ENCODE results near the gene FEZ2. TPM values are rescaled to one million over a fixed set of nuclear protein-coding genes. Genes with fewer than 3 reads are reported as not detected.

Gene FEZ2
- total and polyA plus RNA-seq, 5 donors, result 50.2 to 65.6 (median 57.1) TPM

DNA sequence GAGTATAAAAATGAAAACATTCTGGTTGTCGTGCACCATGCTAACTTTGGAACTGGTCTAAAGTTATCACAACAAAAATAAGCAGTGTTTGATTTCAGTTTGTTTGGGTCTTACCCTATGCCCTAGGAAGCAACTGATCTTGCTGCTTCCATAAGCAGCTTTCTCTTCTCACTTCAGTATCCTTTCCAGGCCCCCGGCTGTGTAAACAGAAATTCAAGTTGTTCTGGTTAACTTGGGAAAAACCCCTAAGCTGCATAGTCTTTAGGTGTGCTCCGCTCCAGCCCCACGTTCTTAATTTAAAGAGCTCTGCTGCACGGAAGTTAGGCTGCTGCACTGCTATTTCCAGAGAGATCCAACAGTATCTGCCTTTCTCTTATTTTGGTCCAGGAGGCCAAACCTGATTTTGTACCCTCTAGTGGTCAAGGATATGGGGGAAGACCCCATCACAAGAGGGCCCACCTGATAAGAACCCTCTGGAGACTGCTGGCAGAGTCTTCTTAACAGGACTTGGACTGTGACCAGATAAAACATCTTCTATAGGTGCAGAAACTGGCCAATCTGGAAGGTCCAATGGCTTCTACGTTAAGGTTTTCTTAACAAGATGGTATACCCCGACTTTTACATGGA lies 69.1 kb downstream of the FEZ2 start:
- Histone ChIP-seq H3K4me1 (ENCODE audit: control insufficient read depth, insufficient read depth, low read length) (peaks cover 4% of the 10 kb centered on the region), H3K9me3 (ENCODE audit: control insufficient read depth, low read length) (no peaks in the 10 kb centered on the region), H3K4me3 (ENCODE audit: low read length) (no peak overlapping the region), H3K27me3 (ENCODE audit: control insufficient read depth, insufficient read depth) (no peaks in the 10 kb centered on the region), H3K27ac (ENCODE audit: low read length) (no peak overlapping the region)
- intact Hi-C loops (cut with DNase I), result no loop called here
- DNase-seq (no peak), ATAC-seq (no peak)
- WGBS, result 89% methylated on average over 7 of the region's 7 CpGs

DNA sequence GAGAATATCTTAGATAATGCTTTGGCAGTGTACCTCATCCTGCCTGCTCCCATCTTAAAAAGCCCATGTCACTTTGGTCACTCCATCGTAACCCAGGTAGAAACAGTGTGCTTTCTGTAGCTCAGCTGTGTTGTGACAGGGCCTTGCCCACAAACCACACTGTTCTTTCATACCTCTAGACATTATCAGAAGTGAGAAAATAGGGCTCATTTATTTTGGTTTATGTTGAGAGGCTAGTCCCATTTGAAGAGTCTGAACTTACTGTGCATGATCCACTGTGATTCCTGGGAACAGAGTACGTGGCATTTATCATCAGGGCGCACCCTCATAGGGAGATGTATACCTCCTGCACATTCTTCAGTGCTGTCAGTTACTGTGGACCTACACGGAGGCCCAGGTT lies 69.7 kb downstream of the FEZ2 start:
- WGBS, result 90% methylated on average over 4 of the region's 4 CpGs
- ATAC-seq (no peak), DNase-seq (no peak)
- intact Hi-C loops (cut with DNase I), result no loop called here
- H3K4me1 ChIP-seq (ENCODE audit: control insufficient read depth, insufficient read depth, low read length), result peaks cover 4% of the 10 kb centered on the region
- no peaks in the 10 kb centered on the region for H3K27me3 ChIP-seq (ENCODE audit: control insufficient read depth, insufficient read depth)
- H3K4me3 ChIP-seq (ENCODE audit: low read length), result no peak overlapping the region
- no peaks in the 10 kb centered on the region for H3K9me3 ChIP-seq (ENCODE audit: control insufficient read depth, low read length)
- no peak overlapping the region for H3K27ac ChIP-seq (ENCODE audit: low read length)

DNA sequence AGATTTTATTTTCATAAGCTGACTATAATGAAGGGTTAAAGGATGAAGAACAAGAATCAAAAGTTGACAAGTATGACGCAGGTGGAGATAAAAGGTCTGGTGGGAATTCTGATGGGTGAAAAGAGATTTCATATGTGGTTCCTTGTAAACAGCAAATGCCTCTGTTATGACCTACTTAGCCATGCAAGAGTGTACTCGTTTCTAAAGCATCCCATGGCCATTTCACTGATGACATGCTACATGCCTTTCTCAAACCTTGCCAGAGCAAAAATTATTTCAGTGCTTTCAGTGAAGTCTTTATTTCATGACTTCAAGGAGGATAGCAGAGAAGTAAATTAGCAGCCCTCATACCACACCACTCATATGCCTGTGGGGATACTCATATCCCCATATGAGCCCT lies 71.7 kb downstream of the FEZ2 start:
- ATAC-seq (peak in 1 of 2 donors; percentile 25), DNase-seq (no peak)
- 46% methylated on average over 2 of the region's 2 CpGs for WGBS
- Histone ChIP-seq H3K27me3 (ENCODE audit: control insufficient read depth, insufficient read depth) (no peaks in the 10 kb centered on the region), H3K27ac (ENCODE audit: low read length) (no peak overlapping the region), H3K9me3 (ENCODE audit: control insufficient read depth, low read length) (no peaks in the 10 kb centered on the region), H3K4me1 (ENCODE audit: control insufficient read depth, insufficient read depth, low read length) (peaks cover 4% of the 10 kb centered on the region), H3K4me3 (ENCODE audit: low read length) (no peak overlapping the region)
- intact Hi-C loops (cut with DNase I), result no loop called here

DNA sequence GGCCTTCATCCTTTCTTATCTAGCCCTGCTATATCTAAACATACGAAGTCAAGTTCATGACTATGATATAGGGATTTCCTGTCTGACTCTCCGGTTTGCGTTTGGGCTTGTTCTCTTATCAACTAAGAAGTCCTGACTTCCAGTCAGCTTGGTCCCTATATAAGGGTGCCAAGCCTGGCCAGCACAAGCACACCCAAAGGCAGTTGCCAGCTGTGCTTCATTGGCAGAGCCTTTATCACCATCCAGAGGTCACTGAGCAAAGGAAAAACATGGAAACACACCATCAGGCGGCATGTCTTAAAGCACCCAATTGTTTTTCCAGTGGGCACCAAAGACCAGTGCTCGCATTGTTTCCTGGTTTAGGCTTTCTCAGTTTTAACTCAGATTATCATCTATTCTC lies 72.7 kb downstream of the FEZ2 start:
- no peak for DNase-seq
- no peak overlapping the region for H3K4me3 ChIP-seq (ENCODE audit: low read length)
- H3K27me3 ChIP-seq (ENCODE audit: control insufficient read depth, insufficient read depth), result no peaks in the 10 kb centered on the region
- H3K4me1 ChIP-seq (ENCODE audit: control insufficient read depth, insufficient read depth, low read length), result no peaks in the 10 kb centered on the region
- no peaks in the 10 kb centered on the region for H3K9me3 ChIP-seq (ENCODE audit: control insufficient read depth, low read length)
- WGBS, result 74% methylated on average over 5 of the region's 5 CpGs
- no peak overlapping the region for H3K27ac ChIP-seq (ENCODE audit: low read length)
- intact Hi-C loops (cut with DNase I), result no loop called here
- peak; percentile 36 to 45 for ATAC-seq

DNA sequence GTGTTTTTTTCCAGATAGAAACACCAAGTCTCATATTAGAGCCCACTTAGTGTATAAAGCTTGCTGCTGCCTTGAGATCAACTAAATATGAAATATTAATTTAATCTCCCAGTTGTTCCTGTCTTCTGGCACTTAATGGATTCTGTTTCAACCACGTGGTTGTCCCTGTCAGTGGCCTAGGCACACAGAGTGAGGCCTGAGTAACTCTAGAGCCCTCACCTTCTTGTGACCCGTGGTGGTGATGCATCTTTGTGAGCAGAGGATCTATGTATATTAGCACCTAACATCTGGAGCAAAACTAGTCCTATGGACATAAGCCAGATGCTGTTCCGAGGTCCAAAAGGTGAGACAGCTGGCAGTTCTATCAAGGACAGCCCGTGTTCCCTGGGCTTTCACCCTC lies 74.8 kb downstream of the FEZ2 start:
- WGBS, result 71% methylated on average over 4 of the region's 4 CpGs
- no peak overlapping the region for H3K4me3 ChIP-seq (ENCODE audit: low read length)
- no peak overlapping the region for H3K27ac ChIP-seq (ENCODE audit: low read length)
- intact Hi-C loops (cut with DNase I), result no loop called here
- no peaks in the 10 kb centered on the region for H3K27me3 ChIP-seq (ENCODE audit: control insufficient read depth, insufficient read depth)
- H3K4me1 ChIP-seq (ENCODE audit: control insufficient read depth, insufficient read depth, low read length), result no peaks in the 10 kb centered on the region
- no peak for DNase-seq
- H3K9me3 ChIP-seq (ENCODE audit: control insufficient read depth, low read length), result no peaks in the 10 kb centered on the region
- no peak for ATAC-seq

DNA sequence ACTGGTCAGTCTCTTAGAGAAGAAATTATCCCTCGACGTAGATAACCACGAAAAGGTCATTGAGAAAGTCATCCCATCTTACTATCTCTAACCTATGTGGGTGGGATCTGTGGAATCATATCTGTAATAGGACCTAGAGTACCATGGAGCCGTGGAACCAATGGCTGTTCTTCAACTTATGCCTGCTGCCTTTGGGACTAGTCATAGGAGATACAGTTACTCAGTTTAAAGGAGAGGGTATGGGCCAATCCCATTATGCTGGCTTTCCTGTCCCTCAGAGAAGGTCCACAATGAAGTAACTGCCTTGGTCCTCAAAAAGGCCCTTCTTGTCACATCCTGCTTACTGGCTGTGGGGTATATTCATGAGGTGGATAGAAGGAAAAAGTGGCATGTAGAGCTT lies 77.5 kb downstream of the FEZ2 start:
- Histone ChIP-seq H3K4me1 (ENCODE audit: control insufficient read depth, insufficient read depth, low read length) (no peaks in the 10 kb centered on the region), H3K4me3 (ENCODE audit: low read length) (no peak overlapping the region), H3K27me3 (ENCODE audit: control insufficient read depth, insufficient read depth) (no peaks in the 10 kb centered on the region), H3K9me3 (ENCODE audit: control insufficient read depth, low read length) (no peaks in the 10 kb centered on the region), H3K27ac (ENCODE audit: low read length) (no peak overlapping the region)
- WGBS, result 92% methylated on average over 4 of the region's 4 CpGs
- no peak for ATAC-seq
- no peak for DNase-seq
- intact Hi-C loops (cut with DNase I), result no loop called here

DNA sequence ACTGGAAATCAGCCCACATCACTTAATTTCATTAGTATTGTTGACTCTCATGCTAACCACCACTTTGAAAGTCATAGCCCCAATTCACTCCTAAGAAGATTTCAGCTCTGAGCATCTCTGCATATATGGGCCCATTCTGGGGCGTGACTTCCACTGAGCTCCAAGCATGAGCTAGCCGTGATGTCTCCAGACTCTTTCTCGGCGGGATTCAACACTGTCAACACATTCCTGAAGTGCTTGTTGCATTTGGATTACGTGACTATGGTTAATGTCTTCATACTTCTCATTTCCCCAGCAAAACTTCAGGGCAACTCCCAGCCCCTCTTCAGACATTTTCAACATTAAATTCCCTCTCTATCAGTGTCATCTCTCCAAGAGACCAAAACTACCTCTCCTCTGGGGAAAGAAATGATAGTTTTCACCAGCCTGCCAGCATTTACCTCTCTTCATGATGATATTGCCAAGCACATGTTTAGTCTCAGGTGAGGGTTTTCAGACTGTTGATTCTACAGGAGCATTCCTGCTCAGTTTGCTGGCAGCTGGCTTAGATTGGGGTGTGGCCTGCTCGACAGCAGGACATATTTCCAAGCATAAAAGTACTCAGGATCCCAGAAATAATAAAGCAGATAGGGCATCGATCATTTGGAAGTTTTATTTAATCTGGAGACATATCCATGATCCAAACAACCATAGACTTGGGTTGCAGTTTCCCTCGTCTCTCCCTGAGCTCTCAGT lies 81.7 kb downstream of the FEZ2 start:
- intact Hi-C loops (cut with DNase I), result no loop called here

DNA sequence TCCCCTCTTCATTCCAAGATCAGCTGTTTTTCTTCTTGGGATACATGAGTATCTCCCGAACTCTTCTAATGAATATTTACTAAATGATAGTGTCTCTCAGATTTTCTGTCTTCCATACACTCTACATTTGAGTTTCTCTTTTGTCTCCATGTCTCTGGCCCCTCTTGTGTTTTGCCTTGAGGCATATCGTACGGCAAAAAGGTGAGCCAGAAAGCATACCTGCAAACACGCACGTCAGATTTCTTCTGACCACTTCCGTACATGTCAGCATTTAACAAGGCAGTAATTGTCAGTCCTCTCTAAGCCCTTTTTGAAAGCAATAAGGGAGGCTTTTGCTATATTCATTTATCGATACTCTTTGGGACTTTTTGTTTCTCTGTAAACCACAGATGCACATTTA lies 82.4 kb downstream of the FEZ2 start:
- 95% methylated on average over 7 of the region's 7 CpGs for WGBS
- intact Hi-C loops (cut with DNase I), result no loop called here
- no peak for ATAC-seq
- H3K27ac ChIP-seq (ENCODE audit: low read length), result no peak overlapping the region
- no peak overlapping the region for H3K4me3 ChIP-seq (ENCODE audit: low read length)
- DNase-seq, result no peak
- H3K9me3 ChIP-seq (ENCODE audit: control insufficient read depth, low read length), result no peaks in the 10 kb centered on the region
- H3K27me3 ChIP-seq (ENCODE audit: control insufficient read depth, insufficient read depth), result no peaks in the 10 kb centered on the region
- no peaks in the 10 kb centered on the region for H3K4me1 ChIP-seq (ENCODE audit: control insufficient read depth, insufficient read depth, low read length)

More for the DNA sequence above, 81.7 kb downstream of the FEZ2 start:
- ATAC-seq (no peak), DNase-seq (no peak)
- H3K9me3 ChIP-seq (ENCODE audit: control insufficient read depth, low read length), result no peaks in the 10 kb centered on the region
- WGBS, result 70% methylated on average over 8 of the region's 8 CpGs
- H3K4me3 ChIP-seq (ENCODE audit: low read length), result no peak overlapping the region
- H3K4me1 ChIP-seq (ENCODE audit: control insufficient read depth, insufficient read depth, low read length), result no peaks in the 10 kb centered on the region
- no peaks in the 10 kb centered on the region for H3K27me3 ChIP-seq (ENCODE audit: control insufficient read depth, insufficient read depth)
- H3K27ac ChIP-seq (ENCODE audit: low read length), result no peak overlapping the region

DNA sequence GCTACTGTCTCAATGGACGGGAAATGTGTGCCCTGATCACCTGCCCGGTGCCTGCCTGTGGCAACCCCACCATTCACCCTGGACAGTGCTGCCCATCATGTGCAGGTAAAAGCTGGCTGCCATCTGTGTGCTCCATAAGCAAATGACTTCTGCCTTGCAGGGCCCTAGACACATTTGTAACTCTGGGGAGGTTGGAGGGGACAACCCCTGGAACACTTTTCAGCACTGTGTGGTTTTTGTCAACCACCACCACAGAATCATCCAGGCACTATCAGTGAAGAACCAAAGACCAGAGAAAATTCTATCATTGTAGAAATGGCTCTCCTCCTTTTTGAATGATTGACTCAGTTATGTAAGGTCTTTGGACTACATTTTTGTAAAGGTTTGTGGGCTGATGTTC lies 84.3 kb downstream of the FEZ2 start:
- ATAC-seq, result no peak
- H3K4me1 ChIP-seq (ENCODE audit: control insufficient read depth, insufficient read depth, low read length), result no peaks in the 10 kb centered on the region
- intact Hi-C loops (cut with DNase I), result no loop called here
- DNase-seq, result no peak
- no peak overlapping the region for H3K4me3 ChIP-seq (ENCODE audit: low read length)
- no peaks in the 10 kb centered on the region for H3K27me3 ChIP-seq (ENCODE audit: control insufficient read depth, insufficient read depth)
- 94% methylated on average over 2 of the region's 2 CpGs for WGBS
- no peaks in the 10 kb centered on the region for H3K9me3 ChIP-seq (ENCODE audit: control insufficient read depth, low read length)
- no peak overlapping the region for H3K27ac ChIP-seq (ENCODE audit: low read length)

DNA sequence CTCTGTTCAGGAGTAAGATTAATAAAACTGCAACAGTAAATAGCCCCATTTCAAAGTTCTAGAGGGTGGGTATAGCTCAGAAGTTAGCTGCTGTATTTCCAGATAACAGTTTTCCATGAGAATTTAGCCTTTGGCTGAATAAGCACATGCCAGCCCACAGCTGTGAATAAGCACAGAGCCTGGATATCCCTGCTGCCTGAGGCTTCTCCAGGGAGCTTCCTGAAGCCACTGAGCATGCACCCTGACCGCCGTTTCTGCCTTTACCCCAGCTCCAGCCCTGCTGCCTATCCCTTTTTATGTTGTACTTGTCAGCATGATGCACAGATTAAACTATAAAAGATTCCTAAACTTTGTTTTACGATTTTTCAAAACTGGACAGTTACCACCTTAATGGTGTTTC lies 85.3 kb downstream of the FEZ2 start:
- H3K4me1 ChIP-seq (ENCODE audit: control insufficient read depth, insufficient read depth, low read length), result no peaks in the 10 kb centered on the region
- ATAC-seq, result no peak
- no peak overlapping the region for H3K4me3 ChIP-seq (ENCODE audit: low read length)
- no peaks in the 10 kb centered on the region for H3K9me3 ChIP-seq (ENCODE audit: control insufficient read depth, low read length)
- intact Hi-C loops (cut with DNase I), result no loop called here
- no peak for DNase-seq
- H3K27ac ChIP-seq (ENCODE audit: low read length), result no peak overlapping the region
- no peaks in the 10 kb centered on the region for H3K27me3 ChIP-seq (ENCODE audit: control insufficient read depth, insufficient read depth)
- 70% methylated on average over 3 of the region's 3 CpGs for WGBS

DNA sequence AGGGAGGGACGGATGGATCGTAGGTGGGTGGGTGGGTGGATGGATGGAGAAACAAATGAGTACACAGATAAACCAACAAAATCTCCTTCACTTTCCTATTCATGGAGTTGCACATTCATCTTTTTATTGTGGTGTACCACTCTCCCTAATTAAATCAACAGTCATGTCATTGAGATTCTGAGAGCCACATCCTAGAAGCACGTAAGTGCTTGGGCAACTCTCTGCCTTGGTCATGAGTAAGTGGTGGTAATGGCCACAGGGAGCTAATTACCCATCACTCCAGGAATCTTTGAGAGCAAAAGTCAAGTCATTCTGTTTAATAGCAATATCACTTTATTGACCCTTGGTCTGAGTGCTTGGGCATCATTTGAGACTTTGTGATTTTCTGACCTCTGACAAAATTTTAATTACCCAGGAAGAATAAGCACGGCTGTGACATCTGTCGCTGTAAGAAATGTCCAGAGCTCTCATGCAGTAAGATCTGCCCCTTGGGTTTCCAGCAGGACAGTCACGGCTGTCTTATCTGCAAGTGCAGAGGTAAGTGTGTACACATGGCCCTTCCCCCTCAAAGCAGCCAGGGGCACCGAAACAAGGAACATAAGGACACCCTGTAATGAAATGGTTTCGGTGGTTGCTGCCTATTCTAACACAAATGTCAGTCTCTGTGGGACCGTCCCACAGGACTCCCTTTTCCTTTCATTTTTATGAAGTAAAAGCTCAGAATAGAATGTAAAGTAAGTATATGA lies 85.9 kb downstream of the FEZ2 start:
- DNase-seq, result no peak
- Histone ChIP-seq H3K4me1 (ENCODE audit: control insufficient read depth, insufficient read depth, low read length) (no peaks in the 10 kb centered on the region), H3K9me3 (ENCODE audit: control insufficient read depth, low read length) (no peaks in the 10 kb centered on the region), H3K4me3 (ENCODE audit: low read length) (no peak overlapping the region), H3K27ac (ENCODE audit: low read length) (no peak overlapping the region), H3K27me3 (ENCODE audit: control insufficient read depth, insufficient read depth) (no peaks in the 10 kb centered on the region)
- no peak for ATAC-seq
- intact Hi-C loops (cut with DNase I), result no loop called here
- WGBS, result 91% methylated on average over 9 of the region's 9 CpGs
